ENCODE results near the gene ACAD11.

DNA sequence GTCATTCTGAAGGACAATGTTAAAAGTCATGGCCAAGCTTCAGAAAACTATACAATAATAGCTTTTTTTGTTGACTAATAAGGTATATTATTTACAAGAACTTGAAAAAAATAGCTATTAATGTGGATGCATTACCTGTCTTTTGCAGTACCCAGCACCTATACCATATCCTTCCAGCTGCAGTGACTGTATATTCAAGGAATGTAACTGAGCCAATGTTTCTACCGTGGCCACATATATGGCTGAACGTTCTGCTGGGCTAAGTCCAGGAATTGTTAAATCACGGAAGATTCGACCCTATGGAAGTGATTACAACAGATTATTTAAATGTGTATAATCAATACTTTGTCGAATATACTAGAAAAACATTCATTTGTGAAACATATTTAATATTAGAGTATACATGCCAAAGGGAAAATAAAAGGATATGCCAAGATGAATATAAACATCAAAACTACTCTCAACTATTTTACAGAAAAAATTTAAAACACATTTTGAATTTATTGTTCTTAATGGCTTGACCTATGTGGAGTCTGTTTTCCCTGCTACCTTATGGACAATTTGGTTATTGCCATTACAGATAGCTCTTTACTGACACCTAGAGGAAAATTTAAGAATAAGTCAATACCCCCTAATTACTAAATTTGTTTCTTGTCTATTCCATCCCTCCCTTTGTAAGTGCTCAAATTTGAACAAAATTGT lies 17.6 kb downstream of the ACAD11 start:
- TF ChIP-seq POLR2A (IDR thresholded peaks at IDR 0.05; ENCODE audit: borderline replicate concordance, extremely low read depth, insufficient read depth, insufficient read length) (no peak), EZH2phosphoT487 (IDR thresholded peaks at IDR 0.05; ENCODE audit: borderline replicate concordance) (no peak), ELF1 (IDR thresholded peaks at IDR 0.05; ENCODE audit: borderline replicate concordance, low read depth) (no peak)
- TF ChIP-seq, protein P1, sequence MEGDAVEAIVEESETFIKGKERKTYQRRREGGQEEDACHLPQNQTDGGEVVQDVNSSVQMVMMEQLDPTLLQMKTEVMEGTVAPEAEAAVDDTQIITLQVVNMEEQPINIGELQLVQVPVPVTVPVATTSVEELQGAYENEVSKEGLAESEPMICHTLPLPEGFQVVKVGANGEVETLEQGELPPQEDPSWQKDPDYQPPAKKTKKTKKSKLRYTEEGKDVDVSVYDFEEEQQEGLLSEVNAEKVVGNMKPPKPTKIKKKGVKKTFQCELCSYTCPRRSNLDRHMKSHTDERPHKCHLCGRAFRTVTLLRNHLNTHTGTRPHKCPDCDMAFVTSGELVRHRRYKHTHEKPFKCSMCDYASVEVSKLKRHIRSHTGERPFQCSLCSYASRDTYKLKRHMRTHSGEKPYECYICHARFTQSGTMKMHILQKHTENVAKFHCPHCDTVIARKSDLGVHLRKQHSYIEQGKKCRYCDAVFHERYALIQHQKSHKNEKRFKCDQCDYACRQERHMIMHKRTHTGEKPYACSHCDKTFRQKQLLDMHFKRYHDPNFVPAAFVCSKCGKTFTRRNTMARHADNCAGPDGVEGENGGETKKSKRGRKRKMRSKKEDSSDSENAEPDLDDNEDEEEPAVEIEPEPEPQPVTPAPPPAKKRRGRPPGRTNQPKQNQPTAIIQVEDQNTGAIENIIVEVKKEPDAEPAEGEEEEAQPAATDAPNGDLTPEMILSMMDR (IDR thresholded peaks at IDR 0.05 in 2 of 3, conservative IDR thresholded peaks at IDR 0.05 in 1 of 3; ENCODE audit: borderline replicate concordance in 1 of 3, insufficient read depth in 1 of 3, low read depth in 2 of 3, low read length in 2 of 3), result peak; percentile 56 to 71 (median 67)
- TF ChIP-seq, protein P2, sequence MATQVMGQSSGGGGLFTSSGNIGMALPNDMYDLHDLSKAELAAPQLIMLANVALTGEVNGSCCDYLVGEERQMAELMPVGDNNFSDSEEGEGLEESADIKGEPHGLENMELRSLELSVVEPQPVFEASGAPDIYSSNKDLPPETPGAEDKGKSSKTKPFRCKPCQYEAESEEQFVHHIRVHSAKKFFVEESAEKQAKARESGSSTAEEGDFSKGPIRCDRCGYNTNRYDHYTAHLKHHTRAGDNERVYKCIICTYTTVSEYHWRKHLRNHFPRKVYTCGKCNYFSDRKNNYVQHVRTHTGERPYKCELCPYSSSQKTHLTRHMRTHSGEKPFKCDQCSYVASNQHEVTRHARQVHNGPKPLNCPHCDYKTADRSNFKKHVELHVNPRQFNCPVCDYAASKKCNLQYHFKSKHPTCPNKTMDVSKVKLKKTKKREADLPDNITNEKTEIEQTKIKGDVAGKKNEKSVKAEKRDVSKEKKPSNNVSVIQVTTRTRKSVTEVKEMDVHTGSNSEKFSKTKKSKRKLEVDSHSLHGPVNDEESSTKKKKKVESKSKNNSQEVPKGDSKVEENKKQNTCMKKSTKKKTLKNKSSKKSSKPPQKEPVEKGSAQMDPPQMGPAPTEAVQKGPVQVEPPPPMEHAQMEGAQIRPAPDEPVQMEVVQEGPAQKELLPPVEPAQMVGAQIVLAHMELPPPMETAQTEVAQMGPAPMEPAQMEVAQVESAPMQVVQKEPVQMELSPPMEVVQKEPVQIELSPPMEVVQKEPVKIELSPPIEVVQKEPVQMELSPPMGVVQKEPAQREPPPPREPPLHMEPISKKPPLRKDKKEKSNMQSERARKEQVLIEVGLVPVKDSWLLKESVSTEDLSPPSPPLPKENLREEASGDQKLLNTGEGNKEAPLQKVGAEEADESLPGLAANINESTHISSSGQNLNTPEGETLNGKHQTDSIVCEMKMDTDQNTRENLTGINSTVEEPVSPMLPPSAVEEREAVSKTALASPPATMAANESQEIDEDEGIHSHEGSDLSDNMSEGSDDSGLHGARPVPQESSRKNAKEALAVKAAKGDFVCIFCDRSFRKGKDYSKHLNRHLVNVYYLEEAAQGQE (IDR thresholded peaks at IDR 0.05; ENCODE audit: low read depth), result no peak
- TF ChIP-seq, protein P3, sequence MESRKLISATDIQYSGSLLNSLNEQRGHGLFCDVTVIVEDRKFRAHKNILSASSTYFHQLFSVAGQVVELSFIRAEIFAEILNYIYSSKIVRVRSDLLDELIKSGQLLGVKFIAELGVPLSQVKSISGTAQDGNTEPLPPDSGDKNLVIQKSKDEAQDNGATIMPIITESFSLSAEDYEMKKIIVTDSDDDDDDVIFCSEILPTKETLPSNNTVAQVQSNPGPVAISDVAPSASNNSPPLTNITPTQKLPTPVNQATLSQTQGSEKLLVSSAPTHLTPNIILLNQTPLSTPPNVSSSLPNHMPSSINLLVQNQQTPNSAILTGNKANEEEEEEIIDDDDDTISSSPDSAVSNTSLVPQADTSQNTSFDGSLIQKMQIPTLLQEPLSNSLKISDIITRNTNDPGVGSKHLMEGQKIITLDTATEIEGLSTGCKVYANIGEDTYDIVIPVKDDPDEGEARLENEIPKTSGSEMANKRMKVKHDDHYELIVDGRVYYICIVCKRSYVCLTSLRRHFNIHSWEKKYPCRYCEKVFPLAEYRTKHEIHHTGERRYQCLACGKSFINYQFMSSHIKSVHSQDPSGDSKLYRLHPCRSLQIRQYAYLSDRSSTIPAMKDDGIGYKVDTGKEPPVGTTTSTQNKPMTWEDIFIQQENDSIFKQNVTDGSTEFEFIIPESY (IDR thresholded peaks at IDR 0.05; ENCODE audit: extremely low read depth, insufficient replicate concordance, low read length), result no peak

All from HCT116 (cell line).